Choroid plexus epithelial cell (primary cell): ENCODE measurements around the gene PLXDC2.

Source experiments
- DNase-seq: peaks from one replicate; pipeline ENCODE4 v3.0.0-alpha.2; 2010; ENCODE audit warnings: low read depth
- H3K4me3 ChIP-seq: 2 replicates; pipeline ENCODE4 v1.5.1; 2011; ENCODE audit warnings: low read depth, mild to moderate bottlenecking, control low read depth, low read length, moderate library complexity
- CTCF ChIP-seq: conservative IDR thresholded peaks from 2 replicates; pipeline ENCODE4 v1.5.1; 2011; ENCODE audit warnings: low read depth, mild to moderate bottlenecking, control low read depth, inconsistent platforms, low read length, moderate library complexity

PLXDC2 gene

GRCh38 chr10:19882621-19883020 is 66.4 kb downstream of the PLXDC2 start:
- H3K4me3 ChIP-seq, result no peak overlapping the region
- TF ChIP-seq CTCF, result no peak
- no peak for DNase-seq

- TF ChIP-seq CTCF, result no peak
- no peak overlapping the region for H3K4me3 ChIP-seq
- DNase-seq, result no peak
Observed at GRCh38 chr10:19888061-19888660, 71.9 kb downstream of the PLXDC2 start.

GRCh38 chr10:19889256-19889655 is 73.0 kb downstream of the PLXDC2 start:
- no peak for DNase-seq
- no peak for TF ChIP-seq CTCF

GRCh38 chr10:19891429-19891828 is 75.2 kb downstream of the PLXDC2 start:
- DNase-seq, result no peak
- TF ChIP-seq CTCF, result no peak

More at GRCh38 chr10:19889256-19889655, 73.0 kb downstream of the PLXDC2 start:
- H3K4me3 ChIP-seq, result no peak overlapping the region

GRCh38 chr10:19892270-19892669 is 76.0 kb downstream of the PLXDC2 start:
- no peak for TF ChIP-seq CTCF
- H3K4me3 ChIP-seq, result no peak overlapping the region
- DNase-seq, result no peak

More at GRCh38 chr10:19891429-19891828, 75.2 kb downstream of the PLXDC2 start:
- H3K4me3 ChIP-seq, result no peak overlapping the region

GRCh38 chr10:19892677-19893076 is 76.4 kb downstream of the PLXDC2 start:
- no peak for TF ChIP-seq CTCF
- no peak for DNase-seq
- H3K4me3 ChIP-seq, result no peak overlapping the region

- TF ChIP-seq CTCF, result no peak
- no peak for DNase-seq
- H3K4me3 ChIP-seq, result no peak overlapping the region
Observed at GRCh38 chr10:19895500-19895899, 79.3 kb downstream of the PLXDC2 start.
